GM21528 (cell line): Measurements from ENCODE around the gene KIDINS220.

Experiments
- ATAC-seq: cut with Tn5 transposase; IDR thresholded peaks from one replicate; pipeline ENCODE4 v1.9.1; 2021; ENCODE audit warnings: mild to moderate bottlenecking, moderate library complexity; ENCODE audit not compliant: unreplicated experiment, low FRiP score

The KIDINS220 gene

GRCh38 chr2:8853426-8853825 lies 16.0 kb upstream of the KIDINS220 start:
- ATAC-seq: no peak

GRCh38 chr2:8851811-8852560 lies 14.6 kb upstream of the KIDINS220 start:
- ATAC-seq: no peak

- no peak for ATAC-seq
These were observed 13.6 kb upstream of the KIDINS220 start for GRCh38 chr2:8850845-8851487.

GRCh38 chr2:8849327-8849726 lies 11.9 kb upstream of the KIDINS220 start:
- no peak for ATAC-seq

- no peak for ATAC-seq
These were observed 11.1 kb upstream of the KIDINS220 start for GRCh38 chr2:8848328-8849100.

- ATAC-seq: no peak
These were observed 10.0 kb upstream of the KIDINS220 start for GRCh38 chr2:8847400-8847799.

- ATAC-seq: no peak
These were observed 4.5 kb upstream of the KIDINS220 start for GRCh38 chr2:8841932-8842331.

GRCh38 chr2:8840475-8841091 lies 3.2 kb upstream of the KIDINS220 start:
- ATAC-seq: no peak

GRCh38 chr2:8839189-8839965 lies 2.0 kb upstream of the KIDINS220 start:
- no peak for ATAC-seq

GRCh38 chr2:8837795-8838140 lies 355 bp upstream of the KIDINS220 start:
- peak; percentile 13 for ATAC-seq

- ATAC-seq: no peak
These were observed 2.1 kb downstream of the KIDINS220 start for GRCh38 chr2:8835279-8835678.

GRCh38 chr2:8833853-8834252 lies 3.6 kb downstream of the KIDINS220 start:
- ATAC-seq: no peak

- ATAC-seq: no peak
These were observed 5.9 kb downstream of the KIDINS220 start for GRCh38 chr2:8831516-8831915.

GRCh38 chr2:8827729-8828128 lies 9.7 kb downstream of the KIDINS220 start:
- ATAC-seq: no peak

GRCh38 chr2:8822218-8822617 lies 15.2 kb downstream of the KIDINS220 start:
- no peak for ATAC-seq

GRCh38 chr2:8821276-8822217 lies 15.9 kb downstream of the KIDINS220 start:
- no peak for ATAC-seq

- no peak for ATAC-seq
These were observed 17.5 kb downstream of the KIDINS220 start for GRCh38 chr2:8819948-8820347.

GRCh38 chr2:8819194-8819593 lies 18.2 kb downstream of the KIDINS220 start:
- ATAC-seq: no peak

GRCh38 chr2:8817221-8817620 lies 20.2 kb downstream of the KIDINS220 start:
- ATAC-seq: no peak
